Stimulated activated CD8-positive, alpha-beta memory T cell treated with anti-CD3 and anti-CD28 coated beads, Interleukin-4, amount 100 ng/mL, for 4 hours (primary cell): ENCODE results near the gene XXYLT1.
"Not testable (repeated sequence)": the region's sequence is repeated elsewhere in the genome, so short reads cannot be mapped to it uniquely, and the experiment has no call there.

Experiments used
- DNase-seq, 2 donors: peaks; one replicate each; pipeline ENCODE4 v3.0.0-alpha.2; 2020; ENCODE audit warnings: low read depth in 2 of 2, low spot score in 1 of 2

XXYLT1 gene

GRCh38 chr3:195228886-195229285 lies 42.1 kb downstream of the XXYLT1 start:
- not testable (repeated sequence) for DNase-seq

DNA sequence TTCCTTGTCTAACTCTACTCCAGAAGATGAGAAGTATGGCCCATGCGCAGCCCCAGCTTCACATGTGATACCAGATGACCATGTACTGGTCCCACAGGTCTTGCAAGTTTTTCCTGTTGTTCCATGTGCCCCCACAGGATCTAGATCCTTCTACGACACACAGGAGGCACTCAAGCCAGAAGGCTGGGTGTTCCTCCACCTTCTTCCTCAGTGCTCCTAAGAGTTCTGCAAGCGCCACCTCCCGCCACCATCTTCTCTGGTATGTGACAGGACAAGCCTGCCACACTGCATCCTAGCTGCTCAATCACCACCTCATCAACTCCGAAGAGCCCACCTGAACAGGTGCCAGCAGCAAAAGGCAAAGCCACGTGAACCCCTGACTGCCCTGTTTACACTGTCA lies 43.1 kb downstream of the XXYLT1 start:
- no peak for DNase-seq

- DNase-seq = no peak
These were observed 44.0 kb downstream of the XXYLT1 start for GRCh38 chr3:195226900-195227447.

GRCh38 chr3:195226445-195226844 lies 44.5 kb downstream of the XXYLT1 start:
- no peak for DNase-seq

DNA sequence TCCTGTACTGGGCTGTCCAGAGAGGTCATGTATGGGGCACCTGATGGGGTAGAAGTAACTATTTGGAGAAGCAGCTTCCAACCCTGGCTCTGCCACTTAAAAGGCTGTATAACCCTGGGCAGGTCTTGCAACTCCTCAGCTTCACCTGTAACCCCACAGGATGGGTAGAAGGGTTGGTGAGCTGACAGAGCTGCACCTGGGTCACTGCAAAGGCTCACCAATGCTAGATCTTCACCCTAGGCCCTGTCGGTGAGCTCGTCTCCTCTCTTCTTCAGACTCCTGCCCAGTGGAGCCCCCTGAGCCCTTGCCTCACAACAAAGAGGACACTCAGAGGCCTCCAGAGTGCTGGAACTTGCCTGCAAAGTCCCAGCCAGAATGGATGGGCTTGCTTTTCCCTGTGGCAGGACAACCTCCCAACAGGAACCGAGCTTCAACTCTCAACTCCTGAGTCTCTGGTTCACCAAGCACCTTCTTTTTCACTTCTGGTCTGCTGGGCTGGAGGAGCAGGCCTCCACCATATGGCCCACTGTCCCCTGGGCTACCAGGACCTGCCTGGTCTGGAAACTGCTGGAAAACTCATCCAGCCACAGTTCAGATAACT lies 45.9 kb downstream of the XXYLT1 start:
- no peak for DNase-seq

- no peak for DNase-seq
These were observed 46.6 kb downstream of the XXYLT1 start for GRCh38 chr3:195224156-195224979.

- no peak for DNase-seq
These were observed 48.9 kb downstream of the XXYLT1 start for GRCh38 chr3:195221876-195222617.

GRCh38 chr3:195221015-195221853 lies 49.7 kb downstream of the XXYLT1 start:
- DNase-seq = no peak

DNA sequence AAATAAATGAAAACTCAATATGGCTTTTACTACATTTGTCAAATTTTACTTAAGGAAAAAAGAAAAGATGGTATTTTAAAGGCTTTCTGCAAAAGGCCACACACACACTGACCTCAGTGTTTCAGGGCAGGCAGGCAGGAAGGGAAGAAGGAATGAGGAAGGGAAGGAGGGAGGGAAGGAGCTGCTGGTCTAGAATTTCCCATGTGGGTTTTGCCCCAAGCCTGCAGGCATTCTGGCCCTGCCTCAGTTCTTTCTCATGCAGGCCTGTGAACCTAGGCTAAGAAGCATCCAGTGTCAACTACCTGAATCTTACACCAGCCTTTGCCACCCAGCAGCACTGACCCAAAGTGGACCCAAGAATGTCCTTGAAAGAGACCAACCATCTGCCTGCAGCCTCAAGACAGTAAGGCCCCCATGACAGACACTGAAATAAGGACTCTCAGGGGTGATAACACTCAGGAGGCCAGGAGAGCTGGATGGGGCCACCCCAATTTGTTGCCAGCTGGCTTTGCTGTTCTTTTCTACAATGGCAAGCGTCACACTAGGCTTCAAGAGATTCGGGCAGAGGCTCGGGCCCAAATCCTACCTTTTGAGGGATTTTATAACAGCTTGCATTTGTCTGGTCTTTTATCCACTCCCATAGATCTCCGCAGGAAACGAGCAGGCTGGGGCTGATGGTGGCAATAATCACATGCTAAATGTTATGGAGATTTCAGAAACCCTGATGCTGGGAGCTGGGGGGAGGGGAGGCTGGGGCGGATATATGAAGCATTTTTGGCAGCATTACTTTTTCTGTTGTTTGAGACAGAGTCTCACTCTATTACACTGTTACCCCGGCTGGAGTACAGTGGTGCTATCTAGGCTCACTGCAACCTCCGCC lies 51.4 kb downstream of the XXYLT1 start:
- DNase-seq = no peak

DNA sequence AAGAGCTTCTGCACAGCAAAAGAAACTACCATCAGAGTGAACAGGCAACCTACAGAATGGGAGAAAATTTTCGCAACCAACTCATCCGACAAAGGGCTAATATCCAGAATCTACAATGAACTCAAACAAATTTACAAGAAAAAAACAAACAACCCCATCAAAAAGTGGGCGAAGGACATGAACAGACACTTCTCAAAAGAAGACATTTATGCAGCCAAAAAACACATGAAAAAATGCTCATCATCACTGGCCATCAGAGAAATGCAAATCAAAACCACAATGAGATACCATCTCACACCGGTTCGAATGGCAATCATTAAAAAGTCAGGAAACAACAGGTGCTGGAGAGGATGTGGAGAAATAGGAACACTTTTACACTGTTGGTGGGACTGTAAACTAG lies 52.6 kb downstream of the XXYLT1 start:
- DNase-seq = not testable (repeated sequence)

- DNase-seq = not testable (repeated sequence)
These were observed 55.4 kb downstream of the XXYLT1 start for GRCh38 chr3:195215576-195215975.

- DNase-seq = no peak
These were observed 56.6 kb downstream of the XXYLT1 start for GRCh38 chr3:195214381-195214780.

DNA sequence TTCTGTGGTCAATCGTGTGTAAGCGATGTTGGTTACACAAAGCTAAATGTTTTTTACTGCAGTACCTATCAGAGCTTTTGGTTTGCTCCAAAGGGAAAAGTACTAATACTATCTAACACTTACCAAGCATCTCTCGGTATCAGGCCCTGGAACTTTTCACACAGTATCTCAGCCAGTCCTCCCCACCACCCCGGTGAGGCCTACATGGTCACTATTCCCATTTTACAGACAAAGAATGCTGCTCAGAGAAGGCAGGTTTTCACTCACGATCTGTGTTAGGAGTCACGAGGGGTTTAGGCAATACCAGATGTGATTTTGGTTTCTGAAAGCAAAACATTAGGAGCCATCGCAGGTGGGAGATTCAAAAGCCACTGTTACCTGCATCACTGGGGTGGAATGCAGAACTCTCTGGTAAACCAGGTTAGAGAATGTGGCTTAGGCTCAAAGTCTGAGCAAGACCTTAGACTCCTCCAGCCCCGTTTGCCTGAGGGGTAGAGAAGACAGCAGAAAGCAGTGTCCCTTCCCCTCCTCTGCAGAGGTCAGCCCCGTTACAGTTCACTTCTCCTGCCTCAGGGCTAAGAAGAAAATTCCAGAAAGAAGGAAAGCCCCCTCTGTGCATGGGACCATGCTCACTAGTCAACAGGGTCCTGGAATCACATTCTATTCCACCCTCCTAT lies 57.2 kb downstream of the XXYLT1 start:
- DNase-seq = no peak

- DNase-seq = no peak
These were observed 58.1 kb downstream of the XXYLT1 start for GRCh38 chr3:195212749-195213375.

GRCh38 chr3:195212033-195212748 lies 58.8 kb downstream of the XXYLT1 start:
- DNase-seq = no peak

GRCh38 chr3:195210266-195210973 lies 60.5 kb downstream of the XXYLT1 start:
- DNase-seq = no peak

DNA sequence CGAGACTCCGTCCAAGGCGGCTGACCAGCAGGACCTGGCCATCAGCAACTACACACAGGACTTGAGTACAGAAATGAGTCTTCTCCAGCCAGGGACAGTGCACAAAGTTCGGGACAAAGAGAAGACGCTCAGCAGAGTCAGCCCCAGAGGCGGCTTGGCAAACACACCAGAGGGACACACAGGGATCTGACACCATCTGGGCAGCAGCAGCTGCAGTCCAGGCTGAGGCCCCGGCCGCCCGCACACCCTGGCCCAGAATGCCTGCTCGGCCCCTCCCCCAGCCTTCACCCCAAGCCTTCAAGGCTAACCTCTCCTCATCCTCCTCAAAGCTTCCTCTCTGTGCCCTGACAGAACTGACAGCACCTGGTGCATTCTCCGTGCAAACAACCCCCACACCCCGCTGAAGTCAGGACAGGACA lies 61.1 kb downstream of the XXYLT1 start:
- no peak for DNase-seq
